ENCODE data around the gene OR10G7. TPM values are rescaled to one million over a fixed set of nuclear protein-coding genes. Genes with fewer than 3 reads are reported as not detected.
"Not testable (repeated sequence)": the region's sequence is repeated elsewhere in the genome, so short reads cannot be mapped to it uniquely, and the experiment has no call there.

Gene OR10G7
- total RNA-seq, 1 donor from 2014 or later, result not detected

- intact Hi-C loops (cut with micrococcal nuclease), result no loop called here
Measured at GRCh38 chr11:124050748-124051147, 9.6 kb upstream of the OR10G7 start.

- intact Hi-C loops (cut with micrococcal nuclease), result no loop called here
Measured at GRCh38 chr11:124043420-124043819, 2.3 kb upstream of the OR10G7 start.

- intact Hi-C loops (cut with micrococcal nuclease), result no loop called here
Measured at GRCh38 chr11:124039557-124039956, 1.6 kb downstream of the OR10G7 start.

- intact Hi-C loops (cut with micrococcal nuclease), result no loop called here
Measured at GRCh38 chr11:124036666-124037065, 4.5 kb downstream of the OR10G7 start.

GRCh38 chr11:124026498-124026897 is 14.6 kb downstream of the OR10G7 start, which contains the start of gene OR10G8:
Gene OR10G8, plus strand, starts transcription at chr11:124026798. Its CDS starts 2,825 bp downstream, at chr11:124029623.
- intact Hi-C loops (cut with micrococcal nuclease), result no loop called here

GRCh38 chr11:124015837-124016236 is 25.3 kb downstream of the OR10G7 start:
- intact Hi-C loops (cut with micrococcal nuclease), result not testable (repeated sequence)

GRCh38 chr11:124012697-124013096 is 28.4 kb downstream of the OR10G7 start, which contains the start of gene OR10G4:
Gene OR10G4, plus strand, starts transcription at chr11:124012997. Its CDS starts 2,578 bp downstream, at chr11:124015575.
- intact Hi-C loops (cut with micrococcal nuclease), result no loop called here

- intact Hi-C loops (cut with micrococcal nuclease), result no loop called here
Measured at GRCh38 chr11:123995119-123995518, 46.0 kb downstream of the OR10G7 start, which contains the start of gene OR10G6. Gene OR10G6, minus strand, starts transcription at chr11:123995161. Its CDS starts 0 bp downstream, at chr11:123995161.

Other genes with a start within 250 kb of the OR10G7 start
- not detected in 2 replicates for gene OR6M1, start 235.0 kb downstream of the OR10G7 start, total RNA-seq
- gene TMEM225, start 155.7 kb downstream of the OR10G7 start, total RNA-seq, result not detected in 2 replicates
- gene OR8D4, start 139.2 kb downstream of the OR10G7 start, total RNA-seq, result not detected in 2 replicates
- gene OR4D5, start 101.7 kb downstream of the OR10G7 start, total RNA-seq, result not detected in 2 replicates
- not detected in 2 replicates for gene OR6T1, start 97.5 kb downstream of the OR10G7 start, total RNA-seq
- gene OR10S1, start 63.5 kb downstream of the OR10G7 start, total RNA-seq, result not detected in 2 replicates
- not detected in 2 replicates for gene OR10G6, start 46.2 kb downstream of the OR10G7 start, total RNA-seq
- gene OR10G4, start 28.3 kb downstream of the OR10G7 start, total RNA-seq, result not detected in 2 replicates
- gene OR10G9, start 18.3 kb downstream of the OR10G7 start, total RNA-seq, result not detected in 2 replicates
- gene OR10G8, start 14.5 kb downstream of the OR10G7 start, total RNA-seq, result not detected in 2 replicates
- gene VWA5A, start 74.1 kb upstream of the OR10G7 start, total RNA-seq, result 9.5 and 11.0 TPM in 2 replicates
- not detected in 2 replicates for gene OR10D3, start 142.0 kb upstream of the OR10G7 start, total RNA-seq
- not detected in 2 replicates for gene OR8G1, start 199.8 kb upstream of the OR10G7 start, total RNA-seq
- not detected in 2 replicates for gene OR8G5, start 215.1 kb upstream of the OR10G7 start, total RNA-seq